HL-60 (cell line): ENCODE data around the gene DTL.

ENCODE experiments used
- DNase-seq, 2 experiments: peaks; one replicate each; pipeline ENCODE4 v3.0.0-alpha.2; 2010 to 2020; ENCODE audit warnings: low read depth in 1 of 2, low spot score in 1 of 2
- H3K27ac ChIP-seq: fragments of 250-450 bp; sonication (Bioruptor Pico); replicated peaks from 2 replicates; pipeline ENCODE4 v1.5.1; 2020; ENCODE audit warnings: mild to moderate bottlenecking, moderate library complexity
- H3K27me3 ChIP-seq: fragments of 250-450 bp; sonication (Bioruptor Pico); 2 replicates; pipeline ENCODE4 v1.5.1; 2021; ENCODE audit warnings: mild to moderate bottlenecking, moderate library complexity; ENCODE audit not compliant: insufficient read depth, poor library complexity, severe bottlenecking
- H3K4me3 ChIP-seq: replicated peaks from 2 replicates; pipeline ENCODE4 v1.5.1; 2011; ENCODE audit warnings: mild to moderate bottlenecking, control low read depth, low read length; ENCODE audit not compliant: insufficient read depth
- GABPA ChIP-seq: IDR thresholded peaks from 2 replicates; pipeline ENCODE4 v1.6.1; 2012; ENCODE audit warnings: low read depth
- POLR2AphosphoS5 ChIP-seq: IDR thresholded peaks from 2 replicates; pipeline ENCODE4 v1.6.1; 2012; ENCODE audit warnings: low read depth
- REST ChIP-seq: IDR thresholded peaks from 2 replicates; pipeline ENCODE4 v1.6.1; 2012; ENCODE audit warnings: low read depth; ENCODE audit not compliant: insufficient replicate concordance
- SPI1 ChIP-seq: IDR thresholded peaks from 2 replicates; pipeline ENCODE4 v1.6.1; 2012; ENCODE audit warnings: low read depth, mild to moderate bottlenecking, borderline replicate concordance
- TF ChIP-seq, protein P1 (sequence below): IDR thresholded peaks from one replicate; pipeline ENCODE4 v1.5.1; 2011; ENCODE audit warnings: low read length, control low read depth, inconsistent platforms; ENCODE audit not compliant: insufficient read depth

DTL gene

GRCh38 chr1:212082765-212083406 lies 47.3 kb downstream of the DTL start:
- H3K4me3 ChIP-seq, result no peak overlapping the region
- no peak for DNase-seq

DNA sequence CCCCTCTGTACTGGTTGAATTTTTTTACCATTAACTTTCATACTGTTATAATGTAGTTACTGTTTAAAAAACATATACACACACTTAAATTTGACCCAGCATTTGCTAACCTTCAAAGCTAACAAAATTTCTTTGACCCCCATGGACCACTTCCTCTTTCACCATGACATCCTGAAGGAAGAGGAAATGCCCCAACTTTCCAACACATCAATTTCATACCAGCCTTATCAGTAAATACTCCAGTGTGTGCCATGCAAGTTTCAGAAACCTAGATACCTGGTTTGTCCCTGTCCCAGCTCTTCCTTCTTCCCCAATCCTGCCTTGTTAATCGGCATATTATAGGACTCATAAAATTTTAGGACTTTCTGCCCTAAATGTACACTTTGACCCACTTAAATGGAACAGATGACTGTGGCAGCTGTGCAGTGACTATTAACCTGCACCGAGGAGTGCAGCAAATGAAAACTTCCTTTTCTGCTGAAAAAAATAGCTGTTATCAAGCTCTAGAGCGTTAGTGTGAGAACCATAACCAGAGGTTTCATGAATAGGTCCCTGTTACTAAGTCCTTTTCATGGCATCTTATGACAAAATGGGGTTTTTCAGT lies 54.1 kb downstream of the DTL start:
- DNase-seq, result no peak

More at GRCh38 chr1:212082765-212083406, 47.3 kb downstream of the DTL start:
- TF ChIP-seq SPI1 (no peak), GABPA (no peak), POLR2AphosphoS5 (no peak), REST (no peak)
- TF ChIP-seq, protein P1, sequence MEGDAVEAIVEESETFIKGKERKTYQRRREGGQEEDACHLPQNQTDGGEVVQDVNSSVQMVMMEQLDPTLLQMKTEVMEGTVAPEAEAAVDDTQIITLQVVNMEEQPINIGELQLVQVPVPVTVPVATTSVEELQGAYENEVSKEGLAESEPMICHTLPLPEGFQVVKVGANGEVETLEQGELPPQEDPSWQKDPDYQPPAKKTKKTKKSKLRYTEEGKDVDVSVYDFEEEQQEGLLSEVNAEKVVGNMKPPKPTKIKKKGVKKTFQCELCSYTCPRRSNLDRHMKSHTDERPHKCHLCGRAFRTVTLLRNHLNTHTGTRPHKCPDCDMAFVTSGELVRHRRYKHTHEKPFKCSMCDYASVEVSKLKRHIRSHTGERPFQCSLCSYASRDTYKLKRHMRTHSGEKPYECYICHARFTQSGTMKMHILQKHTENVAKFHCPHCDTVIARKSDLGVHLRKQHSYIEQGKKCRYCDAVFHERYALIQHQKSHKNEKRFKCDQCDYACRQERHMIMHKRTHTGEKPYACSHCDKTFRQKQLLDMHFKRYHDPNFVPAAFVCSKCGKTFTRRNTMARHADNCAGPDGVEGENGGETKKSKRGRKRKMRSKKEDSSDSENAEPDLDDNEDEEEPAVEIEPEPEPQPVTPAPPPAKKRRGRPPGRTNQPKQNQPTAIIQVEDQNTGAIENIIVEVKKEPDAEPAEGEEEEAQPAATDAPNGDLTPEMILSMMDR, result no peak
- Histone ChIP-seq H3K27ac (no peak overlapping the region), H3K27me3 (no peaks in the 10 kb centered on the region)

DNA sequence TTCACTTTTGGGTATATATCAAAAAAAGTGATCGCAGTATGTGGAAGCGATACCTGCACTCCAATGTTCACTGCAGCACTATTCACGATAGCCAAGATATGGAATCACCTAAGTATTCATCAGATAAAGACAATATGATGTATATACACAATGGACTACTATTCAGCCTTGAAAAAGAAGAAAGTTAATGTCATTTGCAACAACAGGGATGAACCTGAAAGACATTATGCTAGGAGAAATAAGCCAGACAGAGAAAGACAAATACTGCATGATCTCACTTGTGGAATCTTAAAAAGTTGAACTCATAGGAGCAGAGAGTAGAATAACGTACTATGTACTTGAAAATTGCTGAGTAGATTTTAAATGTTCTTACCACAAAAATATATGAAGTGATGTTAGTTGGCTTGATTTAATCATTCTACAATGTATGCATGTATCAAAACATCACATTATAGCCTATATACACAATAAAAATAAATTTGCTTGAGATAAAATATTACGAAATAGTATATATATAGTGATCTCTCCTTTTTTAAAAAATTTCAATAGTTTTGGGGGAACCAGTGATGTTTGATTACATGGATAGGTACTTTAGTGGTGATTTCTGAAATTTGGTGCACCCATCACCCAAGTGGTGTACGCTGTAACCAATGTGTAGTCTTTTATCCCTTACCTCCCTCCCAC lies 56.0 kb downstream of the DTL start:
- DNase-seq, result no peak

More for the DNA sequence above, 54.1 kb downstream of the DTL start:
- peak overlapping the region; percentile 16; the same call in 1 of the 2 replicates for H3K27ac ChIP-seq
- no peaks in the 10 kb centered on the region for H3K27me3 ChIP-seq
- no peak overlapping the region for H3K4me3 ChIP-seq
- TF ChIP-seq POLR2AphosphoS5 (no peak), REST (no peak), SPI1 (peak; percentile 86)

More for the DNA sequence above, 56.0 kb downstream of the DTL start:
- Histone ChIP-seq H3K27me3 (no peaks in the 10 kb centered on the region), H3K27ac (no peak overlapping the region), H3K4me3 (no peak overlapping the region)
- TF ChIP-seq GABPA, result no peak
- TF ChIP-seq REST, result no peak
- TF ChIP-seq, protein P1, result no peak
- TF ChIP-seq SPI1, result no peak
